H9 (cell line): Measurements from ENCODE around the gene TAF8. TPM values are rescaled to one million over a fixed set of nuclear protein-coding genes. Genes with fewer than 3 reads are reported as not detected.

ENCODE experiments used
- DNase-seq: peaks from one replicate; pipeline ENCODE4 v3.0.0-alpha.2; 2017
- H2AFZ ChIP-seq: one replicate; pipeline ENCODE4 v1.6.1; 2013; ENCODE audit warnings: mild to moderate bottlenecking, low read length, control low read depth, moderate library complexity
- H2AK5ac ChIP-seq: 2 replicates; pipeline ENCODE4 v1.6.1; 2013; ENCODE audit warnings: low read length, control low read depth, mixed read lengths; ENCODE audit not compliant: insufficient read length
- H2BK120ac ChIP-seq: one replicate; pipeline ENCODE4 v1.6.1; 2013; ENCODE audit warnings: low read depth, mild to moderate bottlenecking, low read length, control low read depth, inconsistent platforms; ENCODE audit not compliant: poor library complexity, severe bottlenecking
- H2BK12ac ChIP-seq: 2 replicates; pipeline ENCODE4 v1.6.1; 2013; ENCODE audit warnings: low read length, control low read depth, mixed read lengths, low read depth; ENCODE audit not compliant: insufficient read length
- H2BK15ac ChIP-seq: 2 replicates; pipeline ENCODE4 v1.6.1; 2013; ENCODE audit warnings: low read depth, low read length, control low read depth
- H2BK20ac ChIP-seq: one replicate; pipeline ENCODE4 v1.6.1; 2013; ENCODE audit warnings: low read depth, mild to moderate bottlenecking, low read length, control low read depth, inconsistent platforms; ENCODE audit not compliant: poor library complexity, severe bottlenecking
- H2BK5ac ChIP-seq: 2 replicates; pipeline ENCODE4 v1.6.1; 2013; ENCODE audit warnings: low read length, control low read depth, mixed read lengths; ENCODE audit not compliant: insufficient read length
- H3K14ac ChIP-seq: 2 replicates; pipeline ENCODE4 v1.6.1; 2013; ENCODE audit warnings: low read length, control low read depth; ENCODE audit not compliant: insufficient read depth
- H3K18ac ChIP-seq: 2 replicates; pipeline ENCODE4 v1.6.1; 2013; ENCODE audit warnings: low read depth, mild to moderate bottlenecking, mixed read lengths, low read length, control low read depth; ENCODE audit not compliant: insufficient read length
- H3K23ac ChIP-seq: 2 replicates; pipeline ENCODE4 v1.6.1; 2013; ENCODE audit warnings: low read length, control low read depth, mixed read lengths, low read depth; ENCODE audit not compliant: insufficient read length
- H3K23me2 ChIP-seq: 2 replicates; pipeline ENCODE4 v1.6.1; 2013; ENCODE audit warnings: low read depth, mild to moderate bottlenecking, mixed read lengths, low read length, control low read depth; ENCODE audit not compliant: insufficient read length, poor library complexity, severe bottlenecking
- H3K27ac ChIP-seq: 2 replicates; pipeline ENCODE4 v1.5.1; 2013; ENCODE audit warnings: low read length, control low read depth, mixed read lengths, low read depth; ENCODE audit not compliant: insufficient read length
- H3K27me3 ChIP-seq: 2 replicates; pipeline ENCODE4 v1.6.1; 2013; ENCODE audit warnings: low read length, control low read depth, inconsistent platforms; ENCODE audit not compliant: insufficient read depth
- H3K4ac ChIP-seq: 2 replicates; pipeline ENCODE4 v1.6.1; 2013; ENCODE audit warnings: low read depth, mild to moderate bottlenecking, control low read depth, inconsistent platforms, low read length, moderate library complexity
- H3K4me1 ChIP-seq: 2 replicates; pipeline ENCODE4 v1.6.1; 2013; ENCODE audit warnings: low read length, control low read depth, inconsistent platforms; ENCODE audit not compliant: insufficient read depth
- H3K4me2 ChIP-seq: 2 replicates; pipeline ENCODE4 v1.6.1; 2013; ENCODE audit warnings: low read length, control low read depth, mixed read lengths; ENCODE audit not compliant: insufficient read length, insufficient read depth
- H3K56ac ChIP-seq: 2 replicates; pipeline ENCODE4 v1.6.1; 2013; ENCODE audit warnings: low read depth, mild to moderate bottlenecking, mixed read lengths, low read length, control low read depth; ENCODE audit not compliant: insufficient read length
- H3K79me1 ChIP-seq: 2 replicates; pipeline ENCODE4 v1.6.1; 2013; ENCODE audit warnings: low read depth, mild to moderate bottlenecking, moderate library complexity, low read length, control low read depth, inconsistent platforms; ENCODE audit not compliant: insufficient read depth, poor library complexity, severe bottlenecking
- H3K79me2 ChIP-seq: 2 replicates; pipeline ENCODE4 v1.6.1; 2013; ENCODE audit warnings: low read length, control low read depth, inconsistent platforms; ENCODE audit not compliant: insufficient read depth
- H3K9ac ChIP-seq: 2 replicates; pipeline ENCODE4 v1.6.1; 2013; ENCODE audit warnings: low read length, control low read depth, mixed read lengths; ENCODE audit not compliant: insufficient read length; ENCODE audit errors: extremely low read depth
- H3K9me3 ChIP-seq: one replicate; pipeline ENCODE4 v1.6.1; 2013; ENCODE audit warnings: low read depth, low read length, inconsistent platforms; ENCODE audit not compliant: control insufficient read depth
- H3T11ph ChIP-seq: one replicate; pipeline ENCODE4 v1.6.1; 2013; ENCODE audit warnings: mild to moderate bottlenecking, low read length, control low read depth, inconsistent platforms
- H4K20me1 ChIP-seq: one replicate; pipeline ENCODE4 v1.6.1; 2013; ENCODE audit not compliant: control insufficient read depth, insufficient read length, insufficient read depth
- H4K5ac ChIP-seq: 2 replicates; pipeline ENCODE4 v1.6.1; 2013; ENCODE audit warnings: low read depth, mild to moderate bottlenecking, mixed read lengths, low read length, control low read depth; ENCODE audit not compliant: insufficient read length
- H4K8ac ChIP-seq: replicated peaks from 2 replicates; pipeline ENCODE4 v1.6.1; 2013; ENCODE audit warnings: low read length, control low read depth, mixed read lengths, low read depth; ENCODE audit not compliant: insufficient read length
- H4K91ac ChIP-seq: 2 replicates; pipeline ENCODE4 v1.6.1; 2013; ENCODE audit warnings: low read depth, mild to moderate bottlenecking, moderate library complexity, mixed read lengths, low read length, control low read depth; ENCODE audit not compliant: insufficient read length
- H3K27ac Mint-ChIP-seq, 3 experiments: 2 replicates in 2 of 3; 3 replicates in 1 of 3; pipeline ENCODE4 v1.8.0; 2020 to 2021; ENCODE audit warnings: mixed read lengths in 3 of 3, mild to moderate bottlenecking in 1 of 3, moderate library complexity in 1 of 3
- H3K27me3 Mint-ChIP-seq: 2 replicates; pipeline ENCODE4 v1.8.0; 2021; ENCODE audit warnings: low read depth, mild to moderate bottlenecking, moderate library complexity, mixed read lengths
- H3K36me3 Mint-ChIP-seq, 3 experiments: 2 replicates in 2 of 3; 3 replicates in 1 of 3; pipeline ENCODE4 v1.8.0; 2020 to 2021; ENCODE audit warnings: low read depth in 3 of 3, mixed read lengths in 3 of 3; ENCODE audit not compliant: insufficient read depth in 1 of 3
- H3K4me1 Mint-ChIP-seq, 2 experiments: 2 replicates each; pipeline ENCODE4 v1.8.0; 2020; ENCODE audit warnings: mixed read lengths in 2 of 2
- H3K4me3 Mint-ChIP-seq, 2 experiments: 2 replicates in 1 of 2; 3 replicates in 1 of 2; pipeline ENCODE4 v1.8.0; 2020 to 2021; ENCODE audit warnings: mild to moderate bottlenecking in 2 of 2, mixed read lengths in 2 of 2, moderate library complexity in 1 of 2
- H3K9me3 Mint-ChIP-seq, 2 experiments: 2 replicates in 1 of 2; 3 replicates in 1 of 2; pipeline ENCODE4 v1.8.0; 2020; ENCODE audit warnings: mild to moderate bottlenecking in 2 of 2, mixed read lengths in 2 of 2, moderate library complexity in 1 of 2
- CTCF ChIP-seq: fragments of 200-600 bp; sonication (generic); conservative IDR thresholded peaks from 3 replicates; pipeline ENCODE4 v1.8.0; 2021; ENCODE audit warnings: antibody characterized with exemption, mild to moderate bottlenecking
- WGBS: extraction: QIAGEN DNeasy Blood & Tissue Kit; methylation state at CpG from one replicate; pipeline ENCODE4 v1.1.7; 2013; ENCODE audit warnings: missing lambda C conversion rate, low lambda C conversion rate, mixed read lengths; ENCODE audit not compliant: insufficient read length; ENCODE audit errors: extremely low coverage; 5-methylcytosine and 5-hydroxymethylcytosine counted together
- total RNA-seq: library from RNA; stranded (reverse); gene quantifications from 2 replicates; pipeline ENCODE4 v1.2.1, GENCODE V29; 2021

TAF8 gene
- total RNA-seq, 1 experiment from 2014 or later: 30.4 TPM

GRCh38 chr6:42106112-42107023 lies 56.0 kb downstream of the TAF8 start:
- peak overlapping the region in 1 of 2 experiments; percentile 3; a peak in 2 of 5 replicates for H3K4me3 Mint-ChIP-seq
- Histone ChIP-seq H3K14ac (no peak overlapping the region), H4K8ac (no peak overlapping the region)

More at GRCh38 chr6:42106112-42107023, 56.0 kb downstream of the TAF8 start:
- Histone ChIP-seq H3K79me2 (no peaks in the 10 kb centered on the region), H4K5ac (no peak overlapping the region), H2BK120ac (no peak overlapping the region), H3K18ac (no peak overlapping the region), H3K4ac (no peak overlapping the region), H3K9me3 (no peaks in the 10 kb centered on the region), H3K27me3 (no peaks in the 10 kb centered on the region), H2AFZ (no peak overlapping the region), H3T11ph (no peak overlapping the region), H4K20me1 (no peaks in the 10 kb centered on the region), H2BK15ac (no peak overlapping the region), H2BK12ac (no peak overlapping the region), H3K23me2 (peaks cover 3% of the 10 kb centered on the region), H3K4me1 (no peaks in the 10 kb centered on the region), H3K23ac (no peak overlapping the region), H2AK5ac (no peak overlapping the region), H3K56ac (no peak overlapping the region), H3K9ac (no peak overlapping the region), H3K27ac (no peak overlapping the region), H3K79me1 (no peaks in the 10 kb centered on the region), H4K91ac (no peak overlapping the region), H2BK20ac (no peak overlapping the region), H2BK5ac (no peak overlapping the region), H3K4me2 (no peak overlapping the region)
- Mint-ChIP-seq H3K36me3 (peaks cover 39 to 64% (median 60%) of the 10 kb centered on the region in 3 experiments; a peak in 6 of 7 replicates), H3K27ac (peak overlapping the region in 1 of 3 experiments; percentile 76; a peak in 1 of 7 replicates), H3K27me3 (peaks cover 2% of the 10 kb centered on the region), H3K4me1 (peaks cover 6 to 26% of the 10 kb centered on the region in 2 experiments), H3K9me3 (no peaks in the 10 kb centered on the region)
- no peak for TF ChIP-seq CTCF
- no CpG with 5 or more reads among the region's 19 CpGs for WGBS
- DNase-seq: no peak
